Upper lobe of right lung (tissue), 1 donor: ENCODE data around the gene EXOC4. TPM values are rescaled to one million over a fixed set of nuclear protein-coding genes. Genes with fewer than 3 reads are reported as not detected.

Source experiments
- ATAC-seq: fragments of 200-7000 bp; cut with Tn5 transposase; one replicate; pipeline ENCODE4 v1.9.1; 2020; ENCODE audit warnings: mild to moderate bottlenecking, moderate library complexity
- DNase-seq: peaks from one replicate; pipeline ENCODE4 v3.0.0-alpha.2; 2020
- H3K27ac ChIP-seq: fragments of 200-600 bp; one replicate; pipeline ENCODE4 v1.8.0; 2022
- H3K27me3 ChIP-seq: fragments of 200-600 bp; one replicate; pipeline ENCODE4 v1.8.0; 2022; ENCODE audit warnings: mild to moderate bottlenecking
- H3K36me3 ChIP-seq: fragments of 200-600 bp; one replicate; pipeline ENCODE4 v1.8.0; 2022
- H3K4me1 ChIP-seq: fragments of 200-600 bp; one replicate; pipeline ENCODE4 v1.8.0; 2022
- H3K4me3 ChIP-seq: fragments of 200-600 bp; one replicate; pipeline ENCODE4 v1.8.0; 2022; ENCODE audit warnings: mild to moderate bottlenecking
- H3K9me3 ChIP-seq: fragments of 200-600 bp; one replicate; pipeline ENCODE4 v1.8.0; 2022
- CTCF ChIP-seq: fragments of 200-600 bp; IDR thresholded peaks from one replicate; pipeline ENCODE4 v1.8.0; 2022; ENCODE audit warnings: antibody characterized with exemption
- intact Hi-C: fragments of 100-400 bp; cut with DNase I; formaldehyde crosslinking; loops from one replicate; pipeline ENCODE4 v1.11.0; 2022
- total RNA-seq: library from RNA; stranded (reverse); fragmentation: NEBNext Ultra II Directional; extraction: Animal tissue kit (Norgen Biotek cat#: 25700); gene quantifications from one replicate; pipeline ENCODE4 v1.2.1, GENCODE V29; 2021
- donor health status: DM: no; HTN: yes; CAD: no; lungs with severe emphysema.

The EXOC4 gene
- total RNA-seq, 1 donor from 2014 or later = 73.5 TPM

GRCh38 chr7:133971625-133972024, 718.7 kb downstream of the EXOC4 start:
- Histone ChIP-seq H3K4me3 (no peak overlapping the region), H3K27ac (no peak overlapping the region), H3K9me3 (no peaks in the 10 kb centered on the region), H3K36me3 (no peaks in the 10 kb centered on the region), H3K4me1 (no peaks in the 10 kb centered on the region), H3K27me3 (no peaks in the 10 kb centered on the region)
- TF ChIP-seq CTCF = no peak
- DNase-seq (no peak), ATAC-seq (no peak)
- intact Hi-C loops = no loop called here

GRCh38 chr7:133973710-133974109, 720.8 kb downstream of the EXOC4 start:
- Histone ChIP-seq H3K9me3 (no peaks in the 10 kb centered on the region), H3K27me3 (no peaks in the 10 kb centered on the region), H3K4me3 (no peak overlapping the region), H3K27ac (no peak overlapping the region), H3K4me1 (no peaks in the 10 kb centered on the region), H3K36me3 (no peaks in the 10 kb centered on the region)
- intact Hi-C loops = no loop called here
- DNase-seq = no peak
- no peak for TF ChIP-seq CTCF
- no peak for ATAC-seq

GRCh38 chr7:133975130-133975529, 722.3 kb downstream of the EXOC4 start:
- no peak overlapping the region for H3K27ac ChIP-seq
- H3K36me3 ChIP-seq = no peaks in the 10 kb centered on the region
- no peaks in the 10 kb centered on the region for H3K9me3 ChIP-seq
- H3K4me1 ChIP-seq = no peaks in the 10 kb centered on the region
- intact Hi-C loops = no loop called here
- no peaks in the 10 kb centered on the region for H3K27me3 ChIP-seq
- no peak for DNase-seq
- no peak for TF ChIP-seq CTCF
- no peak for ATAC-seq
- H3K4me3 ChIP-seq = no peak overlapping the region

- Histone ChIP-seq H3K36me3 (no peaks in the 10 kb centered on the region), H3K4me3 (no peak overlapping the region)
- intact Hi-C loops = no loop called here
Observed at GRCh38 chr7:133976140-133976539, 723.3 kb downstream of the EXOC4 start.

GRCh38 chr7:133977409-133978274, 724.8 kb downstream of the EXOC4 start:
- Histone ChIP-seq H3K4me1 (no peaks in the 10 kb centered on the region), H3K36me3 (no peaks in the 10 kb centered on the region), H3K9me3 (no peaks in the 10 kb centered on the region), H3K27me3 (no peaks in the 10 kb centered on the region), H3K27ac (no peak overlapping the region), H3K4me3 (no peak overlapping the region)
- TF ChIP-seq CTCF = no peak
- intact Hi-C loops = no loop called here
- no peak for ATAC-seq
- no peak for DNase-seq

More at GRCh38 chr7:133976140-133976539, 723.3 kb downstream of the EXOC4 start:
- H3K9me3 ChIP-seq = no peaks in the 10 kb centered on the region
- TF ChIP-seq CTCF = no peak
- DNase-seq (no peak), ATAC-seq (no peak)
- no peak overlapping the region for H3K27ac ChIP-seq
- no peaks in the 10 kb centered on the region for H3K4me1 ChIP-seq
- no peaks in the 10 kb centered on the region for H3K27me3 ChIP-seq
